ENCODE results near the gene EMP2.

- TF ChIP-seq EZH2phosphoT487 (IDR thresholded peaks at IDR 0.05; ENCODE audit: borderline replicate concordance, low read depth, low read length): no peak
- no peak for TF ChIP-seq CTCF (conservative IDR thresholded peaks at IDR 0.05; ENCODE audit: low read length)
Measured at GRCh38 chr16:10564591-10564990, 15.8 kb downstream of the EMP2 start.

All from OCI-LY7 (cell line).